OCI-LY1 (cell line): ENCODE data around the gene BATF.

ENCODE experiments used
- H2AFZ ChIP-seq: fragments of 200-600 bp; sonication (generic), shearing (Covaris generic); 2 replicates; pipeline ENCODE4 v1.6.0; 2014; ENCODE audit warnings: antibody characterized with exemption, mild to moderate bottlenecking, low read length
- H3F3A ChIP-seq: fragments of 200-600 bp; sonication (generic), shearing (Covaris generic); 2 replicates; pipeline ENCODE4 v1.6.0; 2014; ENCODE audit warnings: mild to moderate bottlenecking, antibody characterized with exemption, low read length, moderate library complexity; ENCODE audit not compliant: insufficient read depth
- H3K27ac ChIP-seq: fragments of 200-600 bp; sonication (generic); 2 replicates; pipeline ENCODE4 v1.5.1; 2014; ENCODE audit warnings: low read length, mixed run types, mild to moderate bottlenecking, low read depth; ENCODE audit not compliant: poor library complexity, severe bottlenecking
- H3K27me3 ChIP-seq: fragments of 200-600 bp; sonication (generic); 2 replicates; pipeline ENCODE4 v1.6.0; 2014; ENCODE audit warnings: antibody characterized with exemption, mild to moderate bottlenecking, low read length, moderate library complexity; ENCODE audit not compliant: insufficient read depth
- H3K36me3 ChIP-seq: fragments of 200-600 bp; sonication (generic); 2 replicates; pipeline ENCODE4 v1.6.1; 2014; ENCODE audit warnings: mild to moderate bottlenecking, antibody characterized with exemption, low read length, moderate library complexity, mixed read lengths; ENCODE audit not compliant: insufficient read depth
- H3K4me1 ChIP-seq: fragments of 200-600 bp; sonication (generic); 2 replicates; pipeline ENCODE4 v1.5.1; 2014; ENCODE audit warnings: mild to moderate bottlenecking, low read length, moderate library complexity; ENCODE audit not compliant: insufficient read depth, severe bottlenecking
- H3K4me2 ChIP-seq: fragments of 200-600 bp; sonication (generic), shearing (Covaris generic); 2 replicates; pipeline ENCODE4 v1.6.1; 2014; ENCODE audit warnings: low read length
- H3K4me3 ChIP-seq: fragments of 200-600 bp; sonication (generic); 2 replicates; pipeline ENCODE4 v1.5.1; 2014; ENCODE audit warnings: low read length, low read depth, mild to moderate bottlenecking, mixed read lengths; ENCODE audit not compliant: poor library complexity, severe bottlenecking
- H3K79me2 ChIP-seq: fragments of 200-600 bp; shearing (Covaris generic); 2 replicates; pipeline ENCODE4 v1.6.1; 2016; ENCODE audit warnings: mixed run types, low read length, mixed read lengths; ENCODE audit not compliant: insufficient read depth
- H3K9ac ChIP-seq: fragments of 200-600 bp; sonication (generic), shearing (Covaris generic); 2 replicates; pipeline ENCODE4 v1.6.1; 2014; ENCODE audit warnings: mild to moderate bottlenecking, low read length, mixed read lengths
- H3K9me2 ChIP-seq: fragments of 200-600 bp; sonication (generic), shearing (Covaris generic); 2 replicates; pipeline ENCODE4 v1.6.1; 2014; ENCODE audit warnings: low read depth, mild to moderate bottlenecking, low read length, mixed read lengths
- H3K9me3 ChIP-seq: fragments of 200-600 bp; shearing (Covaris generic); 2 replicates; pipeline ENCODE4 v1.6.1; 2014; ENCODE audit warnings: low read length, mixed read lengths
- H4K20me1 ChIP-seq: fragments of 200-600 bp; sonication (generic), shearing (Covaris generic); 2 replicates; pipeline ENCODE4 v1.6.0; 2016; ENCODE audit warnings: mild to moderate bottlenecking, low read length; ENCODE audit not compliant: insufficient read depth
- EZH2 ChIP-seq: fragments of 200-600 bp; sonication (generic), shearing (Covaris generic); IDR thresholded peaks from 2 replicates; pipeline ENCODE4 v1.8.0; 2017; ENCODE audit warnings: borderline replicate concordance, mixed run types, mild to moderate bottlenecking, antibody characterized with exemption, low read length, moderate library complexity, mixed read lengths
- TF ChIP-seq, protein P1 (sequence below): fragments of 200-600 bp; sonication (generic), shearing (Covaris generic); IDR thresholded peaks from 2 replicates; pipeline ENCODE4 v1.5.1; 2017; ENCODE audit warnings: mild to moderate bottlenecking, antibody characterized with exemption, low read length, moderate library complexity, mixed read lengths

BATF gene

DNA sequence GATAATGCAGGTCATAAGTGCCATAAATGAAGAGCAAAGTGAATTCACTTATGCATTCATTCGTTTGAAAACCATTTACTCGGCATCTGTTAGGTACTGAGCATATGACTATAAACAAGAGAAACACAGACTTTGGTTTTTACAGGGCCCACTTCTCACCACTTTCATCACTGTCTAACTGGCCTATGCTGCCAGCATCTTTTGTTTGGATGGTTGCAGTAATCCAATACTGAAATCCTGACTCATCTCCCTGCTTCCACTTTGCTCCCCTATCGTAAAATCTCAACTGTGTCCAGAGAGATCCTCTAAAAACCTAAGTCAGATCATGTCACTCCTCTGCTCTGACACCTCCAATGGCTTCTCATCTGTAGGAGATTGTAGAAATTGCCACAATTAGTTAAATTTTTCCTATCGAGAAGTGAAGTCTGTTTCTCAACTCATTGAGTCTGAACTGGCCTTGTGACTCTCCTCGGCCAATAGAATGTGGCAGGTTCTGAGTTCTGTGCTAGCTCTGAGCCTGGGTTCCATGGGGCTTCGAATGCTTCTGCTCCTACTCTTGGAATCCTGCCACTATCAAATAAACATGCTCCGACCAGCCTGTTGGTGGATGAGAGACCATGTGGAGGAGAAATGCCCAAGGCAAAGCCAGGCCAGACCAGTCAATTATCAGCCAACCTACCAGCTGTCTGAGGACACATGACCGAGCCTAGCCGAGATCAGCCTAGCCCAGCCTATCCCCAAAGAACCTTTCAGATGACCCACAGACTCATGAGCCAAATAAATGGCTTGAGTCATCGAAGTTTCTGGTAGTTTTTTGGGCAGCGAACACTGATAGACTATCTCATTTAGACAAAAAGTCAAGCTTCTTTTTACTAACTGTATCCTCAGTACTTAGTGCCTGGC lies 2.2 kb upstream of the BATF start:
- TF ChIP-seq, protein P1, sequence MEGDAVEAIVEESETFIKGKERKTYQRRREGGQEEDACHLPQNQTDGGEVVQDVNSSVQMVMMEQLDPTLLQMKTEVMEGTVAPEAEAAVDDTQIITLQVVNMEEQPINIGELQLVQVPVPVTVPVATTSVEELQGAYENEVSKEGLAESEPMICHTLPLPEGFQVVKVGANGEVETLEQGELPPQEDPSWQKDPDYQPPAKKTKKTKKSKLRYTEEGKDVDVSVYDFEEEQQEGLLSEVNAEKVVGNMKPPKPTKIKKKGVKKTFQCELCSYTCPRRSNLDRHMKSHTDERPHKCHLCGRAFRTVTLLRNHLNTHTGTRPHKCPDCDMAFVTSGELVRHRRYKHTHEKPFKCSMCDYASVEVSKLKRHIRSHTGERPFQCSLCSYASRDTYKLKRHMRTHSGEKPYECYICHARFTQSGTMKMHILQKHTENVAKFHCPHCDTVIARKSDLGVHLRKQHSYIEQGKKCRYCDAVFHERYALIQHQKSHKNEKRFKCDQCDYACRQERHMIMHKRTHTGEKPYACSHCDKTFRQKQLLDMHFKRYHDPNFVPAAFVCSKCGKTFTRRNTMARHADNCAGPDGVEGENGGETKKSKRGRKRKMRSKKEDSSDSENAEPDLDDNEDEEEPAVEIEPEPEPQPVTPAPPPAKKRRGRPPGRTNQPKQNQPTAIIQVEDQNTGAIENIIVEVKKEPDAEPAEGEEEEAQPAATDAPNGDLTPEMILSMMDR: no peak
- no peak for TF ChIP-seq EZH2
- H3K27ac ChIP-seq: no peak overlapping the region
- H3K9me2 ChIP-seq: no peaks in the 10 kb centered on the region
- no peaks in the 10 kb centered on the region for H3K9me3 ChIP-seq
- no peaks in the 10 kb centered on the region; the same call in 1 of the 2 replicates for H3K27me3 ChIP-seq
- no peak overlapping the region for H2AFZ ChIP-seq
- H3K4me1 ChIP-seq: peaks cover 21% of the 10 kb centered on the region
- H3K4me3 ChIP-seq: no peak overlapping the region
- no peak overlapping the region for H3K9ac ChIP-seq
- H4K20me1 ChIP-seq: no peaks in the 10 kb centered on the region
- no peaks in the 10 kb centered on the region for H3K36me3 ChIP-seq
- no peak overlapping the region for H3K4me2 ChIP-seq
- no peaks in the 10 kb centered on the region for H3K79me2 ChIP-seq
- no peaks in the 10 kb centered on the region for H3F3A ChIP-seq

DNA sequence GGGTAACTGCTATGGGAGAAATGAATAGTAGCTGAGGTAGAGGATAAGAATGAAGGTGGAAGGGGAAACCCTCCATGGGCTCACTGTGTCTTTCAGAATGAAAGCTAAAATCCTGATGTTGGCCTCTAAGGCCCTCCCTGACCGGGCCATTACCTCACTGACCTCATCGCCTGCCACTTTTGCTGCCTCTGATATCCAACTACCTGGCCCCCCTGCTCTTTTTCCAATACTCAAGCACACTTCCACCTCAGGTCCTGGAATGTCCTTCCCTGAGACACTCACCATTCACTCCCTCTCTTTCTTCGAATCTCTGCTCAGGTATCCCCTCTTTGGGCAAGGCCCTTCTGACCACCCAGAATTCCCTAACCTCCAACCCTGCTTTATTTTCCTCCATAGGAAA lies 1.4 kb upstream of the BATF start:
- H3K79me2 ChIP-seq: no peaks in the 10 kb centered on the region
- no peaks in the 10 kb centered on the region for H3K36me3 ChIP-seq
- H3K4me1 ChIP-seq: peaks cover 14% of the 10 kb centered on the region
- no peak overlapping the region for H3K27ac ChIP-seq
- no peak overlapping the region for H2AFZ ChIP-seq
- no peak overlapping the region for H3K4me3 ChIP-seq
- no peak overlapping the region for H3K4me2 ChIP-seq
- H4K20me1 ChIP-seq: no peaks in the 10 kb centered on the region
- no peak overlapping the region for H3K9ac ChIP-seq
- no peaks in the 10 kb centered on the region; the same call in 1 of the 2 replicates for H3K27me3 ChIP-seq
- H3K9me2 ChIP-seq: no peaks in the 10 kb centered on the region
- no peak for TF ChIP-seq EZH2
- TF ChIP-seq, protein P1: no peak
- no peaks in the 10 kb centered on the region for H3F3A ChIP-seq
- no peaks in the 10 kb centered on the region for H3K9me3 ChIP-seq

DNA sequence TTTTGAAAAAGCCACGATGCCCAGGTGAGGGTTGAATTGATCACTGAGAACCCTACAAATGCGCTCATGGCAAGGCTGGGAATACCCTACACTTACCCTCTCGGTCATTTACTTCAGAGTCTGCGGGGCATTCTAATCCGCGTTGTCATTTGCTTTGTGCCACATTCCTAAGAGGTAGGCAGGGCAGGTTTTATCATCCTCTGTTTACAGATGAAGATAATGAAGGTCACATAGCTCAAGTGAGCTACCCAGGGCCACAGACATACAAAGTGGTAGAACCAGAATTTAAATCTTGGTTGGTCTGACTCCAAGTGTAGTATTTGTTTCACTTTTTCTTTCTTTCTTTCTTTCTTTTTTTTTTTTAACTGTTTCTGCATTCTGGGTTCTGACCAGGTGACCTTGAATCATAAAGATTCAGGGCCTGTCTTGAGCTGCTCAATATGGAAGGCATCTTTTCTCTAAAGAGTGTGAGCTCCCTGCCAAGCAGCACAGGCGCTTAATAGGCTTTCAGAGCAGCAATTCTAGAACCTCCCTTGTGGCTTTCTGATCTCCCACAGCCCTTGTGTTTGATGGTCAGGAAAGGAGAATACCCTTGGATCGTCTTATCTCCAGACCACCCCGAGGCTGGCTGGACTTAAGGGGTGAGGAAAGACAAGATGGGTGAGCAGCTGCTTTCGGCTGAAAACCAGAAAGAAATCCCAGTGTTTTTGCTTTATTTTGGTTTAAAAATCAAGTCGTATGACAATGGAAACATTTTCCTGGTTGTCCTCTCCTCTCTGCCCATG lies 662 bp upstream of the BATF start:
- no peaks in the 10 kb centered on the region for H3K79me2 ChIP-seq
- peak overlapping the region; percentile 46 for H3K4me3 ChIP-seq
- no peaks in the 10 kb centered on the region for H3K9me3 ChIP-seq
- TF ChIP-seq EZH2: no peak
- H3K27me3 ChIP-seq: no peaks in the 10 kb centered on the region; the same call in 1 of the 2 replicates
- no peaks in the 10 kb centered on the region for H3F3A ChIP-seq
- H3K27ac ChIP-seq: no peak overlapping the region
- H3K36me3 ChIP-seq: no peaks in the 10 kb centered on the region
- H3K4me2 ChIP-seq: peak overlapping the region; percentile 66
- no peak overlapping the region for H2AFZ ChIP-seq
- no peak overlapping the region; the same call in 1 of the 2 replicates for H3K9ac ChIP-seq
- peaks cover 14% of the 10 kb centered on the region for H3K4me1 ChIP-seq
- no peaks in the 10 kb centered on the region for H3K9me2 ChIP-seq
- H4K20me1 ChIP-seq: no peaks in the 10 kb centered on the region
